NCI-H2029 treated with DMSO at 0.1 percent for 48 hours (cell line): ENCODE data around the gene FEV.
A peak's percentile ranks its signal among the peaks of the same experiment; 100 is the strongest.
"Not testable (repeated sequence)": the region's sequence is repeated elsewhere in the genome, so short reads cannot be mapped to it uniquely, and the experiment has no call there.

Source experiments
- DNase-seq: peaks from one replicate; lab custom pipeline; 2025; lab: John Stamatoyannopoulos, UW

FEV gene

GRCh38 chr2:218975060-218975777, 9.8 kb downstream of the FEV start:
- no peak for DNase-seq

- DNase-seq = no peak
Observed at GRCh38 chr2:218970894-218971293, 14.1 kb downstream of the FEV start.

GRCh38 chr2:218964041-218964771, 20.8 kb downstream of the FEV start:
- no peak for DNase-seq

- no peak for DNase-seq
Observed at GRCh38 chr2:218963601-218964000, 21.4 kb downstream of the FEV start.

- DNase-seq = peak; percentile 90
Observed at GRCh38 chr2:218962859-218963492, 22.0 kb downstream of the FEV start.

GRCh38 chr2:218961651-218962570, 23.1 kb downstream of the FEV start:
- no peak for DNase-seq

DNA sequence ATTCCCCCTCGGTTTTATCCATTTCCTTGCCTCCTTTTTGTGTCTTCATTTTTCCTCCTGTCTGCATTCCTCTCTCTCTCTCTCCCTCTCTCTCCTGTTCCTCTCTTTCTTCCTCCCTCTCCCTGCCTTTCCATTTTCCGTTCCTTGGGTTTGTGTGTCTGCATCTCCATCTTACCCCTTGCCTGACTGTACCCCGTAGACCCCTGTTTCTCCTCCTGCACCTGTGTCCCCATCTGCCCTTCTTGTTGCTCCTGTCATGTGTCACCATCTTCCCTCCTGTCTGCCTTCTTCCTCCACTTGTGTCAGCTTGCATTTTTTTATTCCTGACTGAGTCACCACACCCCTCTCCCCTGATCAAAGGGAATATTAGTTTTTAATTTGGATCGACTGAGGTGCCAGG, 23.8 kb downstream of the FEV start:
- no peak for DNase-seq

GRCh38 chr2:218960309-218961165, 24.4 kb downstream of the FEV start:
- DNase-seq = no peak

DNA sequence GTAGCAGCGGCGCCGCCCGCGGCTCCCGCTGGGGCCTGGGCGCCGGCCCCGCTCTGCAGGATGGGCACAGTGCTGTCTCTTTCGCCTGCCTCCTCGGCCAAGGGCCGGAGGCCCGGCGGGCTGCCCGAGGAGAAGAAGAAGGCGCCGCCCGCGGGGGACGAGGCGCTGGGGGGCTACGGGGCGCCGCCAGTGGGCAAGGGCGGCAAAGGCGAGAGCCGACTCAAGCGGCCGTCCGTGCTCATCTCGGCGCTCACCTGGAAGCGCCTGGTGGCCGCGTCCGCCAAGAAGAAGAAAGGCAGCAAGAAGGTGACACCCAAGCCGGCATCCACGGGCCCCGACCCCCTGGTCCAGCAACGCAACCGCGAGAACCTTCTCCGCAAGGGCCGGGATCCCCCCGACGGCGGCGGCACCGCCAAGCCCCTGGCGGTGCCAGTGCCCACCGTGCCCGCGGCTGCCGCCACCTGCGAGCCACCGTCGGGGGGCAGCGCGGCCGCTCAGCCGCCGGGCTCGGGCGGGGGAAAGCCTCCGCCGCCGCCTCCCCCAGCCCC, 25.1 kb downstream of the FEV start:
- DNase-seq = no peak

GRCh38 chr2:218959141-218959731, 25.7 kb downstream of the FEV start, which contains the start of gene CDK5R2:
CDK5R2 (plus strand) TSS chr2:218959666; CDS start chr2:218959821, 155 bp downstream.
- DNase-seq = peak; percentile 67

DNA sequence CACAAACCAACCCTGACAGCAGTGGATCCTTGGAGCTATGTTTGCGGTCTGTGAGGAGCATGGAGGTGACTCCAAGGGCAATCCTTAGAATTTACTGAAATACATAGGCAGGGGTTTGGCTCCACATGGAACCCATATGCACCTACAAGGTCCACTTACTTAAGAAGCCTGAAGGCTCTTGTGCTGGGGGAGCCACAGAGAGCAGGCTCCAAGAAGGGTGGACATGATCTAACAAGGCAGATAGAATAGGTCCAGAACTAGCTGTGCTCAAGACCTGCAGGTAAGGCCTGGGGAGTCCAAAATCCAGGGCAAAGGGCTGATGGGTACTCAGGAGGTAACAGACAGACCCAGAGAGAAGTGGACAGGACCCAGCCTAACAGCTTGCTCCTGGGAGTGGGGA, 26.7 kb downstream of the FEV start:
- no peak for DNase-seq

DNA sequence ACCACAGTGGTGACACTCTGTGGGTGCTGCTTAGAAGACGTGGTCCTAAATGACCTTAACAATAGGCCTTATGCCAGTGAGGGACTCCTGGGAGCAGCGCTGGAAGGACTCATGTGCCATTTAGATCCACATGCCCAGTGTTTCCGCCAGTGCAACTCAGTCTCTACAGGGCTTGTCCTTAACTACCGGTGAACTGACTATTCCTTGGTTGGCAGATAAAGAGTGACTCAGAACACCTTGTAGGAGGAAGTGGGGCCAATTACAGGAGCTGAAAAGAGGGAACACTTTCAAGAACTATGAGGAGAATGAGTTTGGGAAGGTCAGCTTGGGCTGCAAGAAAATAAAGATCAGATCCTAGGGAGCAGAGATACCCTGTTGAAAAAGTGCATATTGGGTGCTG, 27.3 kb downstream of the FEV start:
- no peak for DNase-seq

DNA sequence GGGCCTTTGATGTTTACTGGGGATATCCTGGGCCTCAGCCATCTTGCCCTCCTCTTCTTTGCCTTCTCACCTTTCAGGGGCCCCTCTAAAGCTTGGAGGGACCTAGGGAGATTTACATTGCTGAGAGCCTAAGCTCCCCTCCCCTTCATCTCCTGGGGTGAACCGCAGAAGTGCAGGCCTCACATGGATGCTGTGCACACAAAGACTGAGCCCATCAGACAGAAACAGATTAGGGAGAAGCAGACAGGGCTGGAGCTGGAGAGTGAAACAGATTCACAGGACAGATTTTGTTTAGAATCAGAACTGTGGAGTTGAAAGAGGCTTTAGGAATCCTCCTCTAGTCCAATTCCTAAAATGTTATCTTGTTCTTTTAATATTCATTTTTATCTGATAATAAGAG, 28.9 kb downstream of the FEV start:
- no peak for DNase-seq

- DNase-seq = no peak
Observed at GRCh38 chr2:218954541-218955300, 30.3 kb downstream of the FEV start.

DNA sequence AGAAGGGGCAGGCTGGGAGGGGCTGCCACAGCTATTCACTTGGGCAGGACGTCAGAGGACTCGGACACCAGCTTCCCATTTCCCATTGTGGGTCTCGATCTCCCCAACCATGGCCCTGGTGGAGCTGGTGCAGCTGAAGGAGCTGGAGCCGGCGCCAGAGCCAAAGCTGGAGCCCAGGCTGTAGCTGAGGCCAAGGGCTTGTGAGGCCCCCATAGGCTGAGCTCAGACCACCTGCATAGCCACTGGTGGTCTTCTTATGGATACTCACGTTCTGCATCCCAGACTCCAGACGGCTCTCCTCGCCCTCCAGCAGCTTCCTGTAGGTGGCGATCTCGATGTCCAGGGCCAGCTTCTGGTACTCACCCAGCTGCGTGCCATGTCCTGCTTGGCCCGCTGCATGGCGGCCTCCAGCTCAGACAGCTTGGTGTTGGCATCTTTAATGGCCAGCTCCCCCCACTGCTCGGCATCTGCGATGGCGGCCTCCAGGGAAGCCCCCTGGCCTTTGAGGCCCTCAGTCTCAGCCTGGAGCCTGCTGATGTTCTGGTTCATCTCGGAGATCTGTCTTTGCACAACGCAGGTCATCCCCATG, 31.5 kb downstream of the FEV start:
- DNase-seq = no peak

DNA sequence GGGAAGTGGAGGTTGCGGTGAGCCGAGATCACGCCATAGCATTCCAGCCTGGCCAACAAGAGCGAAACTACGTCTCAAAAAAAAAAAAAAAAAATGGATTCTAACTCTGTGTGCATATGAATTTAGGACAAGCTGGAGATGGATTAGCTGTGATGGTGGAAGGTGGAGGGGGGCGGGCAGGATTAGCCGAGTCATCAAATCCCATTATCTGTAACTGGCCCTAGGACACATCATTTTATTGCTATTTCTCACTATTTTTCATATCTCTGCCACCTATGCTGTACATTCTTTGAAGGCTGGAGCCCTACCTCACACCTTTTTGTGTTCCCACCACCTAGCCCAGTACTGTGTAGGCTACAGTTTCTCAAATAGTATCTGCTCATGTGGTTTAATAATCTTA, 32.8 kb downstream of the FEV start:
- DNase-seq = no peak

- DNase-seq = no peak
Observed at GRCh38 chr2:218946621-218947020, 38.4 kb downstream of the FEV start.

GRCh38 chr2:218944759-218945404, 40.1 kb downstream of the FEV start:
- no peak for DNase-seq

GRCh38 chr2:218931751-218932150, 53.2 kb downstream of the FEV start:
- not testable (repeated sequence) for DNase-seq
